Left colon (tissue), 2 donors: Measurements from ENCODE around the gene GFRA1. TPM values are rescaled to one million over a fixed set of nuclear protein-coding genes. Genes with fewer than 3 reads are reported as not detected.

Source experiments
- ATAC-seq: fragments of 200-7000 bp; cut with Tn5 transposase; one replicate; pipeline ENCODE4 v1.9.1; 2020; ENCODE audit warnings: mild to moderate bottlenecking, moderate library complexity
- DNase-seq, 2 donors: peaks; one replicate each; pipeline ENCODE4 v3.0.0-alpha.2; 2020
- intact Hi-C, 2 donors: fragments of 100-400 bp; cut with DNase I in 1 of 2; cut with micrococcal nuclease in 1 of 2; formaldehyde crosslinking; loops; one replicate each; pipeline versions ENCODE4 v1.11.2 to v1.14.0; 2022; cut with DNase I, micrococcal nuclease
- total RNA-seq, 2 donors: library from RNA; stranded (reverse); fragmentation: NEBNext Ultra II Directional; extraction: Animal tissue kit (Norgen Biotek cat#: 25700); gene quantifications; one replicate each; pipeline ENCODE4 v1.2.1, GENCODE V29; 2021
- donor health status: DM: no; HTN: no; CAD: no.
- donor health status: DM: yes; HTN: yes; CAD: no.

GFRA1 gene
- total RNA-seq, 2 donors from 2014 or later = 2.6 to 5.1 TPM

- ATAC-seq (no peak), DNase-seq (no peak)
- intact Hi-C loops = no loop called here
Measured at GRCh38 chr10:116210588-116211346, 62.2 kb downstream of the GFRA1 start.

GRCh38 chr10:116209781-116210180 is 63.2 kb downstream of the GFRA1 start:
- intact Hi-C loops = no loop called here
- no peak for ATAC-seq
- no peak for DNase-seq

- DNase-seq (no peak), ATAC-seq (no peak)
- intact Hi-C loops = no loop called here
Measured at GRCh38 chr10:116208956-116209567, 63.9 kb downstream of the GFRA1 start.

- DNase-seq = no peak
- intact Hi-C loops = no loop called here
- no peak for ATAC-seq
Measured at GRCh38 chr10:116207690-116208089, 65.3 kb downstream of the GFRA1 start.

GRCh38 chr10:116203661-116204060 is 69.3 kb downstream of the GFRA1 start:
- intact Hi-C loops = no loop called here
- no peak for DNase-seq
- ATAC-seq = no peak

DNA sequence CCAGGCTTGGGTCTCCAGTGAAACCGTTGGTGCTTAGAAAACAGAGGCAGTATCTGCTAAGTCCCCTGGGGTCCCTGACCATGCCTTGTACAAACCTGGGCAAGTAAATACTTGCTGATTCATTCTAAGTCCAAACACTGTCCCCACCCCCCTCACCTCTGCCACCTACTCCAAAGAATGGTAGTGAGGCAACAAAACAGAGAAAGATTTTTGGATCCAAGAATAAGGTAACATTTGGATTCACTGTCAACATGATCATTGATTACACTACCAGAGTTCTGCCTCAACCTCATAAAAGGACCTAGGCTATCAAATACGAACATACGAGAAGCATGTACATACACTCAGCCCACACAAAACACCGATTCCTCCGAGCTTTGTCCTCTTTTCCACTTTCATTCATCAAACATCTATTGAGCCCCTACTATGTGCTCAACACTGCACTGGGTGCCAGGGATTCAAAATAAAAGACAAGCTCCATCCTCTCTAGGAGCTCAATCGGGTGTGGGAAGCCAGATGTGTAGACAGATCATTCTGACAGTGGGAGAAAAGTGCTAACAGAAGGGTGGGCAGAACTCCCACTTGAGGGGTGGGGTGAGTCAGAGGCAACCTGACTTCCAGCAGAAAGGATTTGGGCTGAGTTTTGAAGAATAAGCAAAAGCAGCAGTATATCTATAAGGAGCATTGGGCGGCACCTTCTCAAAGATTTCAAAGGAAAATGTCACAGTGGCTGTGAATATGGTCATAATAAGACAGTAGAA is 71.2 kb downstream of the GFRA1 start:
- intact Hi-C loops = no loop called here
- no peak for ATAC-seq
- DNase-seq = no peak

GRCh38 chr10:116201011-116201410 is 72.0 kb downstream of the GFRA1 start:
- no peak for ATAC-seq
- DNase-seq = no peak
- intact Hi-C loops = no loop called here

- ATAC-seq (no peak), DNase-seq (no peak)
- intact Hi-C loops = no loop called here
Measured at GRCh38 chr10:116198676-116199035, 74.3 kb downstream of the GFRA1 start.

DNA sequence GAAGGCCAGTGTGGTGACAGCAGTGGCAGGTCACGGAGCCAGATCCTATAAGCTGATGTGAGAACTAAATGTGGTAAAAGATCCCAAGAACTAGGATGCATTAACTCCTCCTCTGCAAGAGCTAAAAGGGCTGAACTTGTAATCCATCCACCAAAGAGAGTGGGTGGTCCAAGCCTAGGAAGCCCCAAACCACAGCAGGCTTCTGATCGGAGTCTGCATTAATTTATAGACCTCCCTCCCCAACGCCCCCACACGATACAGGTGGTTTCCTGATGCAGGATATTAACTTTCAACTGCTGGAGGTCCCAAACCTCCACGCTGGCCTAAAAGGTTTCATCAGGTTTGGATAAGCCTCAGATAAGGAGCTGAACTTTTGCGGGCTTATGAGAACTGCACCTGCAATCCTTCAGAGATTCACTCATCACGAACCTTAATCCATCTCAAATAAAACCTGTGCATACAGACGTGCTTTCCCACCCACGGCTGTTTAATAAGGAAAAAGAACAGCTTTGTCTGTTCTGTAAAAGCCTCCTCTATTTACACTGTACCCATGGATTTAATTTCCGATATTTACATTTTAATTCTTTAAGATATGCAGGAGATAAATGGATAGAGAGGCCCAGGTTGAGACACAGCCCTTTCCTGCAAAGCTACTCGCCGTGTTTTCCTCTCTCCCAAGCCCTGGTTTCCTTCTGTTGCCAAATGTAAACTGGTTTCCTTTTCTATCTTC is 74.9 kb downstream of the GFRA1 start:
- ATAC-seq = no peak
- no peak for DNase-seq
- intact Hi-C loops = no loop called here

GRCh38 chr10:116195583-116195982 is 77.4 kb downstream of the GFRA1 start:
- no peak for ATAC-seq
- DNase-seq = no peak
- intact Hi-C loops = no loop called here

GRCh38 chr10:116195039-116195438 is 78.0 kb downstream of the GFRA1 start:
- DNase-seq = no peak
- no peak for ATAC-seq
- intact Hi-C loops = no loop called here

DNA sequence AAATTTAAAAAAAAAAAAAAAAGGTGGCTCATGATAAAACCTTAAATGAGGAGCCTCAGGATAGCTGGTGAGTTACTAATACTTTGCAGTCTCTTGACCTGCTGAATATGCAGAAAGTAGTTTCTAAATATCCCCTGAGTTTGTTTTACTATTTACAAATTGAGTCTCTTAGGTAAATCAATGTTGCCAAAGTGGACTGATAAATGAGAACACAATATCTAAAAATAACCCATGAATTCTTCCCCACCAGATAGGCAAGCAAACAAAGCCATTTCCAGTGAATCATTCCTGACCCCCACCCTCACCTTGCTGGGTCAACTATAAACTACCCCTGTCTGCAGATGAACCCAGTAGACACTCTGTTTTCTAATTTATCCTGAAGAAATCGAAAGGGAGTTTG is 78.9 kb downstream of the GFRA1 start:
- no peak for ATAC-seq
- DNase-seq = no peak
- intact Hi-C loops = no loop called here

DNA sequence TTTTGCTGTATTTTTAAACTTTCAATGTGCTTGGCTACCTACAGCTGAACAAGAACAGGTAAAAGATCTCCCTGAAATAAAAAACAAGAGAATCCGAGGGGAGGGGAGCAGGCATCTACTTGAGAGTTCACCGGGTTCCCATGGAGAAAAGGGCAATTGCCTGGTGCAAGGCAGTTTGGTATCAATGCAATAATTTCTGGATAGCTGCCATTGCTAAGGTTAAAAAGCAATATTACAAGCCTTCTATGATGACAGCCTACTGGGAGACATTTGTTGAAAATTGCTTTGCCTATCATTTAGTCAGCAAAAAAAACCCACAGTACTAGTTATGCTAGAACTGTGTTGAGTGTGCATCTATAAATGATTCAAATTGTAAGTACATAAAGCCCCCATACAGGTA is 82.1 kb downstream of the GFRA1 start:
- no peak for ATAC-seq
- no peak for DNase-seq
- intact Hi-C loops = no loop called here

DNA sequence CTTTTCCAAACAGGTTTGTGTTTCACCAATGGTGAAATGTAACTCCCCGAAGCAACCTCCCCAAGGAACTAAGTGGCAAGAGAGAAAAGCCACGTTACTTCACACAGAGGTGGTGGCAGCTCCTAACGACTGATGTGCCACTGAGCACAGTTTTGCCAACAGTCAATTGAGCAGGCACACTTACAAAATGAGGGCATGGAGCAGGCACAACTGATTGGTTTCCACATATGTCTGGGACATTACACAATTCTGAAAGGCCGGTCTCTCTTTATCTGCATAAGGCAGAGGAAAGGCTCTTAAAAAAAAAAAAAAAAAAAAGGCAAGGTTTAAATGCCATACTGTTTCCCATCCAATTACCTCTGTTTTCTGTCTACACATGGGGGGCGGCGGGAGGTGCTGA is 86.7 kb downstream of the GFRA1 start:
- DNase-seq = no peak
- intact Hi-C loops = no loop called here
- ATAC-seq = no peak

- intact Hi-C loops = no loop called here
- ATAC-seq (no peak), DNase-seq (no peak)
Measured at GRCh38 chr10:116185199-116185867, 87.7 kb downstream of the GFRA1 start.

DNA sequence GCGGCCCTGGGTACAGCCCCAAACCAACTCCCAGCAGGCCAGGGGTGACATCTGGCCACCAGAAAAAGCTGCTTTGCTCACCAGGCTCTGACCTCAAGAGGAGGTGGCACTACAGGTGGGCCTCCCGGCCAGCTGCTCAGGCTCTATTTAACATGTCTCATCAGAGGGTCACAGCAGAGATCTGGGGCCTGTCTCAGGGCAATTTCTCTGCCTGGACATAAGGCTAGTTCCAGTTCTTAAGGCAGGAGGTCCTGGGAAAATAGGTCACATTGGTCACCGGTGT is 88.6 kb downstream of the GFRA1 start:
- no peak for ATAC-seq
- no peak for DNase-seq
- intact Hi-C loops = no loop called here

- intact Hi-C loops = no loop called here
- no peak for DNase-seq
Measured at GRCh38 chr10:116183733-116184511, 89.1 kb downstream of the GFRA1 start.

DNA sequence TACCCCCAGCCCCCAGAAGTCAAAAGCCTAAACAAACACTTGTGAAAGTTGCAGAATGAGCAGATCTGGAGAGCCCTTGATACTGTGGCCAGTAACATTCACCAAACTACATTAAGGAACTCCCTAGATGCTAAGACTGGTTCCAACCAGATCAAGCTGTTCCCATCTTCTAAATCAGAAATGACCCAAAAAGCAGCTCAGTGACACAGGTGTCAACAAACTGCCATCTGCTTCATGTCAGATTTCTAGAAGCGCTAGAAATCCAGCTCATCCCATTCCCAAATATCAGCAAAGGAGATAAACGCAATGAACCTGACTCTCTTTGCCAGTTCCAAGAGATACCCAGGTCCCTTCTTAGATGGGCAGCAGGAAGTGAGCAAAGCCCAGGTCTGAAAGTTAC is 90.6 kb downstream of the GFRA1 start:
- no peak for ATAC-seq
- intact Hi-C loops = no loop called here
- DNase-seq = no peak

More at GRCh38 chr10:116183733-116184511, 89.1 kb downstream of the GFRA1 start:
- ATAC-seq = no peak
